HG02981 (cell line): ENCODE results near the gene ST3GAL2.

Source experiments
- ATAC-seq: cut with Tn5 transposase; IDR thresholded peaks from one replicate; pipeline ENCODE4 v1.9.1; 2021; ENCODE audit warnings: mild to moderate bottlenecking, moderate library complexity; ENCODE audit not compliant: unreplicated experiment

Gene ST3GAL2

DNA sequence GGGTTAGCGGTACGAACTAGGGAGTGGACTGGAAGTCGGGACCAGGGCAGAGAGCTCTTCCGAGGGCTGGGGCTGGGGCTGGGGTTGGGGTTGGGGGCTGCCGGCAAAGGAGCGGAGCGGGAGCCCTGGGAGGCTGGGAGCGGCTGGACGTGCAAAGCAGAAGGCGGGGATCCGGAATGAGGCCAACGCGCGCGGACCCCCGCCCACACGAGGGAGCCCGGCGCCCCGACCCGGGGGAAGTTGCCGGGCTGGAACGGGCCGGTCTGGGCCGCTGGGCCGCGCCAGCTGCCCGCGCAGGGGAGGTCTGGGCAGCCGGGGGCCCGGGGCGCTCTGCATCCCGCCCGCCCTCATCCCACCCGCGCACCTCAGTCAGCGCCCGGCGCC is 323 bp downstream of the ST3GAL2 start:
- ATAC-seq: no peak

DNA sequence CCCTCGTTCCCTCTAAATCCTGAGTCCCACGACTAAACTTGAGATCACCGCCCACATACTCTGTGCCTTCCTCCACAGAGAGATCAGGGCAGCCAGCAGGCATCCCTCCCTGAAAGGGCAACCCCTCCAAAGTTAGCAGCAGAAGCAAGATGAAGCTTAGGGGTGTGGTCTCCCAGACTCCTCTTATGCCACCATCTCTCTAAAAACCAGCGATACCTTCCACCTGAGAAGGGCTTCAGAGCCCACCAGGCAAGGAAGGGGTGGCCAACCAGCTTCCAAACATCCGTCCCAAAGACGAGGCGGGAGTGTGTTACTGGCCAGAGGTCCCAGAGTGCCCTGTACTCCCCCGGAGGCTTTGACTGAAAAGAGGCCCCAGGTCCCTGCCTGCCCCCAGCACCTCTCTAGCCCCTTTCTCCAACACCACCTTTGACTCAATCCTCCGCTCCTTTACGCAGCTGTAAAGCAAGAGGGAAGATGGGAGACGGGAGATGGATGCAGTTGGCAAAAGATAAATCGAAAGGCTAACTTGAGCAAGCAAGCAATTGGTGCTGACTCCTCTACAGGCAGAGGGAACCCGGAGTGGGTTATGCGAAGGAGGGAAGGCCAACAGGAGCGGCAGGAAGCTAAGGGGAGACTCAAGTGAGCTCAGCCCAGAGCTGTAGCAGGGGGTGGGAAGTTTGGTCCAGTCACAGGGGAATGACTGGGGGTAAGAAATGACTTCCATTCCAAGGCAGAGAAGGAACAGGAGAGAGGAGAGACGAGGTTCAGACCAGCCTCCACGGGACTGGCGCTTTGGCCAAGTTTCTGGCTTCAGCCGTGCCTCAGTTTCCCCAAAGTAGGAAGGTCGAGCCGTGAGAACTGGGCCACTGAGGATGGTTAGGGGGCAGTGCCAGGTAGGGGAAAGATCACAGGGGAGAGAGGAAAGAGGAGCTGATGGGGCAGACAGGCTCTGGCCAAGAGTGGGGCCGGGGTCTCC is 1.0 kb downstream of the ST3GAL2 start:
- no peak for ATAC-seq

DNA sequence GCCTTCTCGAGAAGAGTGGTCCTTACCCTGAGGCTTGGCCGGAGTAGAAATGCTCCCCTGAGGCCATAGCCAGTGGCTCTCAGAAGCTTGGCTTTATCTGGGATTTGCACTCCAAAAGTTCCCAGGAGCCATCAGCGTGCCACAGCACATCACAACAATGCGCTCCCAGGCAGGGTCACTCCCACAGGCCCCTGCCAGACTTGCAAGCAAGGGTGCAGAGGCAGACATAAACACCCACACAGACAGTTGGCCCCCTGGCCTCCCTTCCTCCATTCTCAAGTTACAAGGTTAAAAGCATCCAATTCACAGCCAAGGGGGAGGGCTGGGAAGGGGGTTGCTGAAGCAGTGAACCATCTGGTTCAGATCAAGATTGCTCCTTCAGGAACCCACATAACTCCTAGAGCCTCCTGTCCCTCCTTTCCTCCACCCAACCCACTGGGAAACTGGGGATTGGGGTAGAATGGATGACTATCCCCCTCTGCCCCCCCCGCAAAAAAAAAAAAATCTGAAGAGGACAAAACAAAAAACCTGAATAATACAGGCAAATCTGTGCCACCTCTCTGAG is 1.8 kb downstream of the ST3GAL2 start:
- ATAC-seq: no peak

DNA sequence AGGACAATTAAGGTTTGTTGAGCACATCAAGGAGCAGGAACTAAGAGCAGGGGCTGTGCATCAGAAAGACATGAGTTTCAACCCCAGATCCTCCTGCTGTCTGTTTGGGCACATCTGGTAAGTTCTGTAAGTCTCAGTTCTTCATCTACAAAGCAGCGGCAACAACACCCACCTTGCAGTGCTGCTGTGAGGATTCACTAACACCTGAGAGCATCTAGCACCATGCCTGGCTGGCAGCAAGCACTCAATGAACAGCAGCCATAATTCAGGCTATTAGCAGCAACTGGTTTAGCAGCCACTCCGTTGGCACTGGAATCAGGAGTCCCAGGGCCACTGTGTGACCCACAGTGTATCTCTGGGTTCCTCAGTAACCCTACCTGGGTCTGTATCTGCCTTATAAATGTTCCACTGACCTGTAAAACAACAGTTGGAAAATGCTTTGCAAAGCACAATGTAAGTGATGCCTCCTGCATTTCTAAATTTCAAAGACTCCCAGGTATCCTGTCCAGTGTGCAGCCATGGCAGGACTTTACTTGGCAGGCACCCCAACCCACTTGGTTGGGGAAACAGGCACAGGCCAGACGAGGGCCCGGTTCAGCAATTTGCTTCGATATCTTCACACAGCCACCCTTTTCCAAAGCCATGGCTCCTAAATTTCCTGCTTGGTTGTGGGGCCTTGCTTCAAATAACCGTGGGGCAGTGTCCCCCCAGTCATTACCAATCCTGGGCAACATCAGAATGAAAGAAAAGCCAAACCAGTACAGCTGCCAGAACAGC is 4.2 kb downstream of the ST3GAL2 start:
- no peak for ATAC-seq

DNA sequence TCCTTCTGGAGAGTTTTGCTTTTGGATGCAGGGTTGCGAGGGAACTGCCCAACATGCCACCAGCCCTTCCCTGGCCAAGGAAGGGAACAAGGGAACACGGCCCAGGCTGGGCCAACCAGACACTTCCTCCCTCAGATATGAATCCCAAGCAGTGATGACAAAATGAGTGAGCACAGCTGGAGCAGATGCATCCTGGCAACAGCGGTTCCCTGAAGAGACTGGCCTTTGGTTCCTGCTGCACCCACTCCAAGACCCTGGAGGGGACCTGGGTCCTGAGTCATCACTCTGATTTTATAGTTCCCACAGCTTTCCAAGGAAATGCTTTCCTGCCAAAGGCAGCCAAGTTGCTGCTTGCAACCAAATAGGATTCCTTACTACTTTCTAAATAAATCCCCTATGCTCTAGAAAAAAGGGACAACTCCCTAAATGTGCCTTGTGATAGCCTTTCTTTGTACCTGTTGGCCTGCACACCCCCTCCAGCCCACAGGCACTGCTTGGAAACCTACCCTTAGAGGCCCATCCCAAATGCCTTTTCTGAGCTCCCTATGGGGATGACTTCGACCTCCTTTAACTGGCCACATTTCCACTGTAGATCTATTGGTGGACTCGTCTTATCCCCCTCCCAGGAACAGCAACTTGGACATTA is 5.3 kb downstream of the ST3GAL2 start:
- ATAC-seq: no peak

DNA sequence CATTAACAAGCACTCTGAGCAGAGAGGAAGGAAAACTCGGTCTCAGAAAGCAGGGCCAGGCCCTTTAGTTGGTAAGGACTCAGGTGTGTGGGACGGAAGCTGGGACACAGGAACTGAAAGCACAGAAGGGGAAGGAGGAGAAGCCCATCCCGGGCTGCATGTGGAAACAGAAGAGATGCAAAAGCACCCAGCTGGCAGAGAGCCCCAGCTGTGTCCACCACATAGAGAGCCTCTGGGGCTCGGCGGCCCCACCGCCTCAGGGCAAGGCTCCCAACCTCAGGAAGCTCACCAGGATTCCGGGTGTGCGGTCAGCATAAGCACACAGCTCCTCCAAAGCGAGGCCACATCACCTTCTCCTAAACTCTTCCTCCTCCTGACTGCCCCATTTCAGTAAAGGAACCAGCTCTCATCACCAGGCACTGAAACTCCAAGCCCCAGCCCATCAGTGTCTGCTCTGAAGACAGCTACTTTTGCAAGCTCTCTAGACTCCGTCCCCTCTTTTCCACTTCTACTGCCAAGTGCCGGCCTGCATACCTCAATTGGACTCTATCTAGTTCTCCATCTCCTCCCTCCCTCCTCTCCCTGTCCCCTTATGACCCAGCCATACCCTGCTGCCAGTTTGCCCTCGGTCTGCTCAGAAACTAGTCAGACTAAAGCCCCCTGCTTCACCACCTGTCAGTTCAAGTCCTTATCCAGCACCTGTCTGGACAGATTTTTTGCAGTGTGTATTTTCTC is 6.0 kb downstream of the ST3GAL2 start:
- ATAC-seq: no peak

DNA sequence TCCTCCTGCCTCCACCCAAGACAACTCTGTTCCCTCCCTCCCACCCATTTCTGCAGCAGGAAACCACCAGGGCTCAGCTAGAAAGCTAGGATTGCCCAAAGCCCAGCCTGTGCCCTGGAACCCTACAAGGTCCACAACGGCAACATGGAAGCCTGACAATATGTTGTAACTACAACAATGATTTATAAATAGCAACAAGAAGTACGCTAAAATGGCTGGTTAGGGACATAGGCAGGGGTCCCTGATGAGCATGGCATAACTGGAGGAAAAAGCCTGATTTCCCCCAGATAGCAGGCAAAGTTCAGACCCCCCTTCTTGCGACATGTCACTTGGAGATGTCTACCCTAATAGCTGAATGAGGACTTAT is 6.6 kb downstream of the ST3GAL2 start:
- ATAC-seq: no peak

DNA sequence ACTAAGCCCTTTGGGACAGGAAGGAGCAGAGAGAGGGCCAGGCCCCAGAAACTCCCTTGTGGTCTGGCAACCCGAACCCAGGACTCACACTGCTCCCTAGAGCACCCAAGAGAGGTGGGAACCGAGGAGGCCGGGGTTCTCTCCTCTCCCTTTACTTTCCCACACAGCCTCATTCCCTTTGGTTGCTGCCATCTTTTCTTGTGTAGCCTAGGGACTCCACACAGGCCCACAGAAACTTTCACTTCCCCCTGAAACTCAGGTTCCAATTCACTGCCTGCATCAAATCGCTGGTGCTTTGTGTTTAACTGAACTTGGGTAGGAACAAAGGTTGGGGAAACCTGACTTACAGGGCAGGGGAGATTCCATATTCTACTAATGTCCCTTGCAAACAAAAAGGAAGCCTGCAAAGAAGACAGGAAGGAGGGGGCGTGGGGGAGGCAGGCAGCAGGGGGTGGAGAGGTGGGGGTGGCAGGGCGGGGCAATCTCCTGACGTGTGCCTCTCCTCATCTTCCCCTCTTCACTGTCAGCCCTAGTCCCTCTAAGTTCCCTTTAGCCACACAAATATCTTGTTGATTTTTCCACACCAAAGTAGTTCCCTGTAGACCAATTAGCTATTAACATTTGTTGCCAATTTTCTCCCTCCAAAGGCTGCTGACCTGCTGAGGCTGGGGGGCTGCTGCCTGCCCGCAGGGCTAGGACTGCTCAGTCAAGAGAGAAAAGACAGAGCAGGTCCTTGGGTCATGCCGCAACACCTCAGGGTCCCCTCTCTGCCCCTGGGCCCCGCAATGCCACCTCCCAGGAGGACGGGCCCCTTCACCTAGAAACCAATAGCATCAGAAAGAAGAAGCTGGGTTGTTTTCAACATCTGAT is 8.0 kb downstream of the ST3GAL2 start:
- peak; percentile 43 for ATAC-seq

DNA sequence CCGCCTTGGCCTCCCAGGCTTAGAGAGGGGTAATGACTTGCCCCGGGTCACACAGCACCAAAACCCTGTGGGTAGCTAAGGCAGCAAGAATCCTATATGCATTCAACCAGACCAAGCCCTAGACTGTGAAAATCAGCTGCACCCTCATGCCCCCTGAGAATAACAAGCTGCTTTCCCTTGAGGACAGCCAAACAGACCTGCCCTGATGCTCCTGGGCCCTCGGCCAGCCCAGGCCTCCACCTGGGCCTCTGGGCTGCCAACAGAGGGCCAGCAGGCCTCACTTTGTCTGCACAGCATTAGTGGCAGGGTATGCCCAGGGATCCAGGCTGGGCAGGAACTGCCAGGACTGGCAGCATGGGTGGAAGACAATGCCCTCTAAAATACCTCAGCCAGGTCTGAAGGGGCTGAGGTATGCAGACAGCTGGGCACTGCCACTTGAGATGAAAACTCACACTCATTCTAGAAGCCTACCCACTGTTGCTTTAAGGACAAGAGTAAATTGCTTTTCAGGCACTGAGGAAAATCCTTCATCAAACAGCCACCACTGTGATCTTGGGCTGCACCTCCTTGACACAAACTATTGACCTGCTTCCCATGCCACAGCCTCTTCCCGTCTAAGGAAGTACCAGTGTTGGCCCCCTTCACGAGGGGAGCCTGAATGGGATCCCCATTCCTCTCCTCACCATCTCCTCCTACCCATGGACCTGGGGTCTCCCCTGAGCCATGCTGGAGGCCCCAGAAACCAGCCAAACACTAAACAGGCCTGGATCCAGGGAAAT is 8.8 kb downstream of the ST3GAL2 start:
- ATAC-seq: peak; percentile 1

DNA sequence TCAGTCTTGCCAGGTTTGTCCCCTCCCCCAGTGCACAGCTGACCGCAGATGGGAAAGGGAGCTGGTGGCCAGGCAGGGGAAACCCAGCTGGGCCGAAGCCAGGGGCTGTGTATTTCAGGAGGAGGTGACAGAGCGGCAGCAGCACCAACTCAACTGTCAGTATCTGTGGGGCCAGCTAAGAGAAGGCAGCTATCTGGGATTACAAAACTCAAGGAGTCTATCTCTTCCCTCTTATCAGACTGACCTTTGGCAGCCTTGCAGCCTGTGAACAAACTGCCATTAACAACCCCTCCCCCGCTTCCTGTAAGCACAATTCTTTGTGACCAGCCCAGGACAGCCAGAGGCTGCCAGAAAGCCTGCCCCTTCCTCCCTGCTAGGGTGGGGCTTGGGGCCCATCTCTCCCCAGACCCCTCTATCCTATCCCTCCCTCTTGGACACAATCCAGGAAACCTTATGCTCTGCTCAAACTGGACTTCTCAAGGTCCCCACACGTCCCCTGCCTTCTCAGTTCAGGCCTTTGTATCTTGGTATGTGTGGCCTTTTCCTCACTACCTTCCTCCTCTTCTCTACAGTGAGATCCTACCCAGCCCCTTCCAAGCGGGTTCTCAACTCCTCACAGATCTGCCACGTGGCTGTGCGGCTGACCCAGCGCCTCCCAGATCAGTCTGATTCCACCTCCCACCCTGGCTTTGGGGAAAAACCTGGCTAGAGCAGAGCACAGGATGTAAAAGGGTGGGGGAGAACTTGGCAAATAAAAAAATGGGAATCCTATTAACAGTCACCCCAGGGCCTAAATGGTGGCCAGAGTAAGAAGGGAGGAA is 10.5 kb downstream of the ST3GAL2 start:
- no peak for ATAC-seq

DNA sequence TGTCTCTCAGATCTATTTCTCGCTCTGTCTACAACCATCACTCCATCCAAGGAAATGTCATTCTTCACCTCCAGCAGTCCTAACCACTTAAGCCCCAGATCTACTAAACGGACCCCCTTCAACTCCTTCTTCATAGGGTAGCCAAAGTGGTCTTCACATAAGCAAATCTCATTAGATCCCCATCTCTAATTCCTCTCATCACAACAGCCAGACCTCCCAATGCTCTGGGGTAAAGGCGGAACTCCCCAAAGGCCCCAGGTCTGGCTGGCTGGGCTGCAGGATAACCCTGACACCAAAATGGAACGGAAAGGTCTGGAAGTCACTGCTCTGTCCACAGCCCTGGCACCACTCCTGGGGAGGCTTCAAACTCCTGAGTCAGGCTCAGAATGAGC is 11.1 kb downstream of the ST3GAL2 start:
- no peak for ATAC-seq

DNA sequence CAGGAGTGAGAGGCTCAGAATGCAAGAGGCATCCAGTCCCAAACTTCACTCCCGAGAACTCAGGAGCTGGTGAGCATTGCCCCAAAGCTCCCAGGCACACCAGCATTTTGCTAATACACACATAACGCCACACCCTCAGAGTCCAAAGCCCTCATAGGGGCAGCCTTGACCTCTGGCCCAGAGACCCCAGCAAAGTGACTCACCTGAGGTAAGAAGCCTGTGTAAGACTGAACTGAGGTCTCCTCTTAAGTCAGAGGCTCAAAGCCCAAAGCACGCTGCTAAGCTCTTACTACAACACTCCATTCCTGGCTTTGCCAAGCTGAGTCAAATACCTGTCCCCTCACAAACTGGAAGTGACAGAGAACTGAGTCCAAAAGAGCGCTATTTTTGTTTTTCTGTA is 16.4 kb downstream of the ST3GAL2 start:
- ATAC-seq: no peak

DNA sequence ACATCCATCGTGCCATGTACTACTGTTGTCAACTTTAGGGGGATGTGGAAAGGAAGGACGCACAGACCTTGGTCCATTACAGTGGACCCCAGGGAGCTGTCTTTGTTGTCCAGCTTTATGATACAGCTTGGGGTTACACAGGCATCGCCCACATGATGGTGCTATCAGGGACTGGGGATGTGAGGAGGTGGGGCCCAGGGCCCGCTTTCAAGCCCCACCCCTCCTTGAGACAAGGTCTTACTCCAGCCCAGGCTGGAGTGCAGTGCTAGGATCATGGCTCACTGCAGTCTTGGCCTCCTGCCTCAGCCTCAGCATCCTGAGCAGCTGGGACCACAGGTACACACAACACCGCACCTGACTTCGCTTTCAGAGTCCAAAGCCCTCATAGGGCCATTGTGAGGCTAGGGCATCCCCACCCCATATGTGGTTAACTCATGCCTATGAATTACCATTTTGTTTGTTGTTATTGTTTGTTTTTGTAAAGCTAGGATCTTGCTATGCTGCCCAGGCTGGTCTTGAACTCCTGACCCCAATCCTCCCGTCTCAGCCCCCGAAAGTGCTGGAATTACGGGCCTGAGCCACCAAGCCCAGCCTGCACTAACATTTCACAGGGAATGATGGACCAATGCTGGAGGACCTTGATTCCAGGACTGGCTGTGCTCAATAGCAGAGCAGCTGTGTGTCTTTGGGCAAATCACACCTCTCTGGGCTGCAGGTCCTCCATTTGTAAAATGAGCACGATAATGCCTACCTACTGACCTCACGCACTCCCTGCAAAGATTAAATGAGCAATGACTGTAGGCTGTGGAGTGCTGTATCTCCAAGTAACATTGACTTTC is 17.2 kb downstream of the ST3GAL2 start:
- no peak for ATAC-seq

DNA sequence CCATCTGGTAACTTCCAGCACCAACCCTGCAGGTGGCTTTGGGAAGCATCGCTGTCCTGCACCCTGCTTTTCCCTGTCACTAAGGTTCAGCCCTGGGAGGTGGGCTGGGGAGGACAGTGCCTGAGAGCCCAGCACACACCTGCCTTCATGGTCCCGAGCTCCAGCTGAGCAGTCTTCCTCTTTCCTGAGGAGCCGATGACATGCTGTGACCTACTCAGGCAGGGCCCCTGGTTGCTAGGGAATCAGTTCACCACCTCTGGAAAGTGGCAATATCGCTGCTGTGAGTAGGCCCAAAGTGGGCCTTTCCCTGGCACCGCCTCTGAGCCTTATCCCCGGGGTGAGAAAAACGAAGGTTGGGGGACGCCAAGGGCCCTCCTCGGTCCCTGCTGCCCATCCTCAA is 17.9 kb downstream of the ST3GAL2 start:
- ATAC-seq: no peak

DNA sequence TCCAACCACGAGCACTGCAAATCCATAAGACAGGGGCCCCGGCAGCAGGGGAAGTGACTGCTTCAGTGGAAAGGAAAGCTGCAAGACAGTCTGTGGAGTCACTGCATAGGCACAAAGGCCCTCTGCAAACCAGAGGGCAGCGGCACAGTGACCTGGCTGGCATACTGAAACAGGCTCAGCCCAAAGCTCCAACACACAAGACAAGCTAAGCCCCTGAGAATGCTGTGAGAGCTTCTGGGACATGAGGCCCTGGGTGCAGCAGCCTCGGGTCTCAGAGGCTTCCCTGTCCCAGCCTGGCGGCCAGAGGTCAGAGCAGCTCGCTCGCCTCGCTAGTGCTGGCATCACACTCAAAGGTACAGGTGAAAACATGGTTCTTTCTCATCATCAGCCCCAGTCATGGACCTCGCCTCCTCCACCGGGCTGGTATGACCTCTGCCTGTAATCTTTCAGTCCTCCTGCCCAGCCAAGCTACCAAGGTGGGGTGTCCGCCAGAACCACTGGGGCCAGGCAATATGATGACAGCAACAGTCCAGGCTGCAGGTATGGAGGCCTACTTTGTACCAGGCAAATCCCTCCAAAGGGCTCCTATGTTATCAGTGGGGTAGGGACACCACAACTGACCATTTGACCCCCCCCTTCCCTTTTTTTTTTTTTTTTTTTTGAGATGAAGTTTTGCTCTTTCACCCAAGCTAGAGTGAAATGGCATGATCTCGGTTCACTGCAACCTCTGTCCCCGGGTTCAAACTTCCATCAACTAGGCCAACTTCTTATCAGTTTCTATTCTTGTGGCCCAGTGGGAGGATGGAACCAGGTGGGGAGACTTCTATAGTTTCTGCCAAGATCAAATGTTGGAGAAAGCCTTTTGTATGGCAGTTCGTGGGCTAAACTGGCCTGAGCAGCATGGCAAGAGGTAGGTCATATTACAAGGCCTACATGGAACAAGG is 19.2 kb downstream of the ST3GAL2 start:
- no peak for ATAC-seq

DNA sequence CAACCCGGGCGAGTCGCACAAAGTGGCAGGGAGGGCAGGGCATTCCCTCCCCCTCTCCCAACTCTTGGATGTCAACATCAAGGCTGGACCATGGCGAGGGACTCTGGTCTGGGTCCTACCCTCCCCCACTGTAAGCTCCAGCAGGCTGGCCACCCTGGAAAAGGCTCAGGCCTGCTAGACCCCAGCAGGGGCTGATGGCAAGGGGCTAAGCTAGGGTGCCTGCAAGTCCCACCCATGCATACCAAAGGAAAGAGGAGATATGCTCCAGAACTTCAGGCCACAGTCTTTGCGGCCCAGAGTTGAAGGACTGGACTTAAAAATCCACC is 19.9 kb downstream of the ST3GAL2 start:
- ATAC-seq: no peak
